ENCODE results near the gene FAM111A. TPM values are rescaled to one million over a fixed set of nuclear protein-coding genes. Genes with fewer than 3 reads are reported as not detected.
A peak's percentile ranks its signal among the peaks of the same experiment; 100 is the strongest.

The FAM111A gene
- total RNA-seq, 1 donor from 2014 or later = 41.0 TPM

- DNase-seq (ENCODE audit: low spot score) = no peak
Measured at GRCh38 chr11:59179121-59179520, 36.5 kb downstream of the FAM111A start.

DNA sequence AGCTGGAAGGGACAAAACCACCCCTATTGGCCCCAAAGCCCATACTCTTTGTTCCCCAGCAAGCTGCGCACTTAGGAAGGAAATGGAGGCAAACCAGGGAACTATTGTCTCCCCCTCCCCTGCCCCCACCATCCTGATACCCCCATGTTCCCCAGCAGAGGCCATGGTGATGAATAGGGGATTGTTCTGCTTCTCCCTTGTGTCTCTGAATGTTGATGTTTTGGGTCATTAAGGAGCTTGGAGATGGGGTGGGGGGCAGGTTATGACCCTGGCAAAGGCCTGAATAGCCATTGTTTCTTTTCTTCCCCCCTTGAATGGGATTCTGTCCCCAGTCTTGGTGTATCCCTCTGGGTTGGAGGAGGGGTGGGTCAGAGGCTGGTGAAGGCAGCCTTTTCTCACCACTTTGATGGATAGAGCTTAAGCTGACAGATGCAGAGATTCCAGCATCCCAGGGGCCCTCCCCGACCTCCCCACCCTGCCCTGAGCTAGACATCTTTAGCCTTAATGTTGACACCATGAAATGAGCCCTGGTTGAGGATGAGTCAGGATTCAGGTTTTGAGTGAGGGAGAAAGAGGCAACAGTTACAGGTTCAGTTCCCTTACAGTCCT is 37.6 kb downstream of the FAM111A start:
- DNase-seq (ENCODE audit: low spot score) = no peak

DNA sequence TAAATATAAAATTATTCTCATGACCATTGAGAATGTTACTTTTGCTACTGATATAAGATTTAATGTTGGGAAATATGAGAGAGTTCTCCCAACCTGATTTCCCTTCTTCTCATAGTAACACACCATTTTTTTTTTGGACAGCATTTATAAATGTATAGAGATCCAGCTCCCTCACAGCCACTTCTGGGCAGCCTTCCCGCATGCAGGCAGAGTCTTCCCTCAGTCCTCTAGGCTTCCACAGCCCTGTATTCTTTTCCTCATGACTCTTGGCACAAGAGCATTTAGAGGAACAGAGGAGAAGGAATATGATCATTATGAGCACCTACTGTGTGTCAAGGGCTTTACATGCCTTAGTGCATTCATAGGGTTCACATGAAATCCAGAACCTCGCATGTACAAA is 38.3 kb downstream of the FAM111A start:
- no peak for DNase-seq (ENCODE audit: low spot score)

- DNase-seq (ENCODE audit: low spot score) = no peak
Measured at GRCh38 chr11:59181746-59182456, 39.2 kb downstream of the FAM111A start.

- DNase-seq (ENCODE audit: low spot score) = no peak
Measured at GRCh38 chr11:59182457-59183151, 39.9 kb downstream of the FAM111A start.

DNA sequence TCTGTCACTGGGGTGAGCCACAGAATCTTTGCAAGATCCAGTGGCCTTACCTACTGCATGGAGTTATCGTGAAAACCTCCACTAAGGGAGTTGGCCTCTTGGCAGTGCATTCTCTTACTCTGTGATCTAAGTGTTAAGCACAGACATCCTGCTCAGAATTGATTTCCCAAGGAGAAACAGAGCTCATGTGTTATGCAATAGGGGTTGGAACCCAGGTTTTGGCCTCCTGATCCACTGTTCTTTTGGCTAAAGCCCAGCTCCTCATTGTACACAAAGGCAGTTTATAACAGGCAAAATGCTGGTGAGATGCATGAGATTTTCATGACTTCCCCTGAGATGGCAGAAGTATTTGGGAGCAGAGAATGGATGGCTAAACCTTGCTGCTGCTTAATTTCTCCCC is 41.1 kb downstream of the FAM111A start:
- DNase-seq (ENCODE audit: low spot score) = peak; percentile 62

DNA sequence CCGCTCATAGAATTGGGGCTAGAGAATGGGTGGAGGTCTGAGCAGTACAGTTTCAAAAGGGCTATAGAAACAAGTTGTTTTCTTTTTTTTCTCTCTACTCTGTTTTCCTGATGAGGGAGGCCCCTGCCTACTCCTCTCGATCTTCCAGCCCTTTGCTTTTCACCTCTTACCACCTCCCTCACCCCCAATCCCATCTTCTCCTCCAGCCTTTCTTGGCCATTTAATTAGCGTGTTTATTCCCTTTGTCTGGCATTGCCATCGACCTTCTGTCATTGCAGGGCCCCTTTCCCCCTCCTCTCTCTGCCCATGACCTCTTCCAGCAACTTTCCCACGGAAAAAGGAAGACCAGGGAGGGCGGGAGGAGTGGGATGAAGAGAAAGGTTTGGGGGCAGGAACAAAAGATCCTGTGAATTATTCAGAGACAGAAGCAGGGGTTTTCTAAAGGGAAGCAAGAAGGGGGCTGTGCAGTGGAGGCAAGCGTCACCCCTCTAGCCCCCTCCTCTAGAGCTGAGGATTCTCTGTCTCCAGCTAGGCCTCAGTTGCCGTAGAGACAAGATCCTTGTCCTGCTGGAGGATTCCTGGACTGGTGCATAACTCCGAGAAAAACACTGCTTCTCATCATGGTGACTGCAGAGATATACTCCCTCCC is 42.2 kb downstream of the FAM111A start:
- no peak for DNase-seq (ENCODE audit: low spot score)

GRCh38 chr11:59185386-59185945 is 42.8 kb downstream of the FAM111A start:
- DNase-seq (ENCODE audit: low spot score) = no peak

DNA sequence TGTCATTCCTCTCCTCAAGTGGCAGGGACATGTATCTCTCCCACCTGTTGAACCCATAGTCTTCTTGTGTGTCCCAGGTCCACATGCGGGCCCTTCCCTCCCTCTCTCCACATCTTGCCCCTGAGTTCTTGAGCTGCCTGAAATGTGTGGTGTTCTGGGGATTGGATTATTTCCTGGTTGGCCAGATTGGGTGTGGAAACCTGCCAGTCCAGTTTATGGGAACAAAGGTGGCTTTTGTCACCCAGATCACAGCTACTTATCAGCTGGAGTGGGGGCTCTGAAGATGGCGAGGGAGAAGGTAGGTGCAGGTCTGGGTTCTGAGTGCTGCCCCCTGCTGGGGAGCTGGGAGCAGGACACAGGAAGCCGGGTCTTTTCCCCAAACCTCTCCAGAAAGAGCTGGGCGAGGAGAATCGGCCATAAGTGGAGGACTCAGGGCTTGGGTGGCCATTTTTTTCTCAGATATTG is 43.5 kb downstream of the FAM111A start:
- peak; percentile 82 for DNase-seq (ENCODE audit: low spot score)

GRCh38 chr11:59187035-59187434 is 44.4 kb downstream of the FAM111A start:
- DNase-seq (ENCODE audit: low spot score) = no peak

GRCh38 chr11:59187587-59187986 is 44.9 kb downstream of the FAM111A start:
- DNase-seq (ENCODE audit: low spot score) = peak; percentile 63

- DNase-seq (ENCODE audit: low spot score) = no peak
Measured at GRCh38 chr11:59188954-59189353, 46.3 kb downstream of the FAM111A start.

- DNase-seq (ENCODE audit: low spot score) = no peak
Measured at GRCh38 chr11:59189986-59190385, 47.3 kb downstream of the FAM111A start.

DNA sequence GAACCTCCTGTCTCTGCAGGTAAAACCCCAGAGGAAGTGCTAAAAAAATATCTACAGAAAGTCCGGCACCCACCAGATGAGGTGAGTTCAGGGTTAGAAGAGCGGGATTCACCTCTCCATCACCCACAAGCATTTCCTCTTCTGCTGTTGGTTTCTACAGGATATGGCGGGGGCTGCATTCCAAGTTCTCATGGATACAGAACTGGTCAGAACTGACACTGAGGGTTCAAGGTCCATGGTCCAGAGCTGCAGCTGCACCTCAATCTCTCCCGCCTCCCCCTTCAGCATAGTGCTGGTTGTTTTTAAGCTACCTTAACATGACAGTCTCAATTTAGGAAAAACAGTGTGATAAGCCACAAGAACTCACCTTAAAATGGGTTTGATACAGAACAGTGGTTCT is 48.4 kb downstream of the FAM111A start:
- peak; percentile 80 for DNase-seq (ENCODE audit: low spot score)

GRCh38 chr11:59191890-59192289 is 49.2 kb downstream of the FAM111A start:
- DNase-seq (ENCODE audit: low spot score) = no peak

DNA sequence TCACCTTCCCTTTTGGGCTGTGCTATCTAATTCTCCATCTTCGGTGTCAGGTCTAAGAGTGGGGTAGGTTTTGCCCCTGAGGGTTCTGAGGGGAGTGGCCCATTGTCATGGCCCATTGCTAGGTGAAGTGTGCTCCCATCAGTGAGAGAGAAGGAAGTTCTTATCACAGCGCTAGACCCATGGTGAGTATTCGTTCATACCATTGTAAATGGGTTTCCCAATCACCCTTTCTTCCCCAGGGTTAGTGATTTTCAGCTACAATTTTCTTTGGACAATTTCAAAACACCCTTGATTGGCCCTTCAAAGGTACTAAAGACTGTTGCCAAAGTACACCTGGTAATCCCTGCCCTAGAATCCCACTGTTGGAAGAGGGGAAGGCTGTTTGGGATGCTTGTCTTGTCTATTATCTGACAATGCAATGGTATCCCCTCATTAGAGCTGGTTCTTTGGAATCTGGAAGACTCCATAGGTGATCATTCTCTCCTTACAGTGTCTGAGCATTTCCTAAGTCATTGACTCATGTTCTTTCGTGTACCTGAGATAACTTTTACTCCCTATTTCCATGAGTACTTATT is 49.9 kb downstream of the FAM111A start:
- no peak for DNase-seq (ENCODE audit: low spot score)

GRCh38 chr11:59193587-59194130 is 51.0 kb downstream of the FAM111A start:
- DNase-seq (ENCODE audit: low spot score) = no peak

DNA sequence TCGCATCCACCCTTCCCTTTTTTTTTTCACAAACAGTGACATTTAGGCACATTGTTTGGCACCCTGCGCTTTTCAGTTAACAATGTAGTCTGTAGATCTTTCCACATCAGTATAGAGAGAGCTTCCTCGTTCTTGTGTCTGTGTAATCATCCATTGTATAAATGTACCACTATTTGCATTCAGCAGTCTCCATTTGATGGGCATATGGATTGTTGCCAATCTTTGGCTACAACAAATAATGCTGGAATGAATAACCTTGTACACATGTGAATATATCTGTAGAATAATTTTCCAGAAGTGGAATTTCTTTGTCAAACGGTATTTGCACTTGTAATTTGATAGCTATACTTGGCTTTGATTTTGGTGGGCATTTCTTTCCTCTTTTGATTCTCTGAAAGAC is 52.9 kb downstream of the FAM111A start:
- DNase-seq (ENCODE audit: low spot score) = no peak

- DNase-seq (ENCODE audit: low spot score) = no peak
Measured at GRCh38 chr11:59196777-59197176, 54.1 kb downstream of the FAM111A start.

DNA sequence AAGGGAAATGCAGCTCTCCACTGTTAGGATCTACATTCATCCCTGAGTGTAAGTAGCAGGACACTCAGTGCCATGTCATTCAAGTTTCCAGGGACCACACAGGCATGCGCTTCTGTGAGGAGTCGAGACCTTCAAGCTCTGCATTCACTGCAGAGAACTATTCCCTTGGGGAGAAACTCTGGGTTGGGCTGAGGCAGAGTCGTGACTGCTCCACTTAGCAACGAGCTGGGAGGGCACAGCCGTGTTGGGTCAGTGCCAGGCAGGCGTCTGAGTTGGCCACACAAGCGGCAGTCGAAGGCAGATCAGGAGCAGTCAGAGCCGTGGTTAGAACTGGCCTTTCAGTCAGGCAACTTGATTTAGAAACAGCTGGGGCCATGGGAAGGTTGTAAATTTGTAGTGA is 55.3 kb downstream of the FAM111A start:
- DNase-seq (ENCODE audit: low spot score) = peak; percentile 72

DNA sequence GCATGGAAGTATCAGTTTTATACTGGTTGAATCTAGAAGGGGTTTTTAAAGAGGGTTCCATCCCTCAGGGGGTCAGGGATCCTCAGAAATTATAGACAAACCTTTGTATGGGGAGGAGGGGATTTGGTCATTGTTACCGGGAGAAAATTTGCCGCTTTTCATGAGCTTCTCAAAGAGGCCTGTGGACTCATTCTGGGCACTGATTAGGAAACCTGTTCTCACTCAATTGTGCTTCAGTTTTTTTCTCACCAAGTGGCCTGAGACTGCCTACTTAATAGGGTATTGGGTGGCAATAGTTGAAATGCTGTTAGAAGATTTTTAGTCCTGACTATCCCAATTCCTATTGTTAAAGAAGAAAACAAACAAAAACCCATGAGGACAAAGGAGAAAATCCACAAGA is 56.1 kb downstream of the FAM111A start:
- no peak for DNase-seq (ENCODE audit: low spot score)
